ENCODE data around the gene HEYL. TPM values are rescaled to one million over a fixed set of nuclear protein-coding genes. Genes with fewer than 3 reads are reported as not detected.

The HEYL gene
- total RNA-seq, 1 experiment from 2014 or later = not detected

GRCh38 chr1:39628807-39629350 lies 10.6 kb downstream of the HEYL start:
- ChIA-PET CTCF (no interaction called here), POLR2A (interaction anchor here (0.5 kb wide), 1 partner anchor 951 kb away, joined by 3 read pairs; no protein-coding TSS in a partner anchor)
- Mint-ChIP-seq H3K27ac (ENCODE audit: low read depth, unreplicated experiment) (no peak overlapping the region), H3K9me3 (ENCODE audit: unreplicated experiment) (no peaks in the 10 kb centered on the region), H3K4me3 (ENCODE audit: unreplicated experiment) (no peak overlapping the region), H3K36me3 (ENCODE audit: insufficient read depth, unreplicated experiment) (peaks cover 6% of the 10 kb centered on the region), H3K4me1 (ENCODE audit: insufficient read depth, unreplicated experiment) (no peaks in the 10 kb centered on the region), H3K27me3 (ENCODE audit: insufficient read depth, unreplicated experiment) (peaks cover 38% of the 10 kb centered on the region)
- BruUV-seq (replicated peaks) = no TSS peak
- DNase-seq (ENCODE audit: unreplicated experiment) = no peak
- intact Hi-C loops (cut with micrococcal nuclease) = no loop called here
- no peak for TF ChIP-seq CTCF (IDR thresholded peaks at IDR 0.05; ENCODE audit: unreplicated experiment)

GRCh38 chr1:39626646-39627045 lies 12.8 kb downstream of the HEYL start:
- intact Hi-C loops (cut with micrococcal nuclease) = no loop called here
- no TSS peak for BruUV-seq (replicated peaks)
- no peak for DNase-seq (ENCODE audit: unreplicated experiment)
- Mint-ChIP-seq H3K4me1 (ENCODE audit: insufficient read depth, unreplicated experiment) (no peaks in the 10 kb centered on the region), H3K27ac (ENCODE audit: low read depth, unreplicated experiment) (no peak overlapping the region), H3K9me3 (ENCODE audit: unreplicated experiment) (no peaks in the 10 kb centered on the region), H3K4me3 (ENCODE audit: unreplicated experiment) (no peak overlapping the region), H3K36me3 (ENCODE audit: insufficient read depth, unreplicated experiment) (peaks cover 6% of the 10 kb centered on the region), H3K27me3 (ENCODE audit: insufficient read depth, unreplicated experiment) (peaks cover 31% of the 10 kb centered on the region)
- no peak for TF ChIP-seq CTCF (IDR thresholded peaks at IDR 0.05; ENCODE audit: unreplicated experiment)
- POLR2A ChIA-PET = interaction anchor here (0.6 kb wide), 1 partner anchor 9 kb away, joined by 3 read pairs; no protein-coding TSS in a partner anchor
- CTCF ChIA-PET = no interaction called here

GRCh38 chr1:39625462-39626273 lies 13.8 kb downstream of the HEYL start:
- DNase-seq (ENCODE audit: unreplicated experiment) = no peak
- BruUV-seq (replicated peaks) = no TSS peak
- Mint-ChIP-seq H3K27me3 (ENCODE audit: insufficient read depth, unreplicated experiment) (peaks cover 26% of the 10 kb centered on the region), H3K4me3 (ENCODE audit: unreplicated experiment) (no peak overlapping the region), H3K36me3 (ENCODE audit: insufficient read depth, unreplicated experiment) (peaks cover 6% of the 10 kb centered on the region), H3K4me1 (ENCODE audit: insufficient read depth, unreplicated experiment) (no peaks in the 10 kb centered on the region), H3K9me3 (ENCODE audit: unreplicated experiment) (no peaks in the 10 kb centered on the region), H3K27ac (ENCODE audit: low read depth, unreplicated experiment) (no peak overlapping the region)
- intact Hi-C loops (cut with micrococcal nuclease) = no loop called here
- TF ChIP-seq CTCF (IDR thresholded peaks at IDR 0.05; ENCODE audit: unreplicated experiment) = no peak
- POLR2A ChIA-PET = no interaction called here
- CTCF ChIA-PET = interaction anchor here (0.7 to 0.9 kb wide), 2 partner anchors 19 to 1545 kb away, joined by 3 read pairs; no protein-coding TSS in a partner anchor

- DNase-seq (ENCODE audit: unreplicated experiment) = no peak
- H3K9me3 Mint-ChIP-seq (ENCODE audit: unreplicated experiment) = no peaks in the 10 kb centered on the region
- BruUV-seq (replicated peaks) = no TSS peak
- POLR2A ChIA-PET = no interaction called here
- no peaks in the 10 kb centered on the region for H3K4me1 Mint-ChIP-seq (ENCODE audit: insufficient read depth, unreplicated experiment)
- CTCF ChIA-PET = interaction anchor here (0.7 to 0.9 kb wide), 2 partner anchors 19 to 1545 kb away, joined by 3 read pairs; no protein-coding TSS in a partner anchor
- H3K27ac Mint-ChIP-seq (ENCODE audit: low read depth, unreplicated experiment) = no peak overlapping the region
- no peak overlapping the region for H3K4me3 Mint-ChIP-seq (ENCODE audit: unreplicated experiment)
- peaks cover 6% of the 10 kb centered on the region for H3K36me3 Mint-ChIP-seq (ENCODE audit: insufficient read depth, unreplicated experiment)
- peaks cover 20% of the 10 kb centered on the region for H3K27me3 Mint-ChIP-seq (ENCODE audit: insufficient read depth, unreplicated experiment)
- intact Hi-C loops (cut with micrococcal nuclease) = no loop called here
- no peak for TF ChIP-seq CTCF (IDR thresholded peaks at IDR 0.05; ENCODE audit: unreplicated experiment)
Measured at GRCh38 chr1:39625009-39625408, 14.4 kb downstream of the HEYL start.

All from MCF 10A (cell line).